ENCODE measurements around the gene ARF6.

ARF6 gene

GRCh38 chr14:49928015-49928414 is 35.1 kb downstream of the ARF6 start:
- no peak for TF ChIP-seq CTCF (IDR thresholded peaks at IDR 0.05; ENCODE audit: unreplicated experiment in 3 of 3)
- Mint-ChIP-seq H3K4me1 (no peaks in the 10 kb centered on the region), H3K36me3 (ENCODE audit: low read depth) (no peaks in the 10 kb centered on the region), H3K27ac (no peak overlapping the region), H3K4me3 (no peak overlapping the region), H3K9me3 (no peaks in the 10 kb centered on the region), H3K27me3 (ENCODE audit: low read depth) (no peaks in the 10 kb centered on the region)

GRCh38 chr14:49930720-49931119 is 37.8 kb downstream of the ARF6 start:
- H3K4me3 Mint-ChIP-seq, result no peak overlapping the region
- H3K36me3 Mint-ChIP-seq (ENCODE audit: low read depth), result no peaks in the 10 kb centered on the region
- no peaks in the 10 kb centered on the region for H3K9me3 Mint-ChIP-seq
- no peaks in the 10 kb centered on the region for H3K27me3 Mint-ChIP-seq (ENCODE audit: low read depth)
- H3K27ac Mint-ChIP-seq, result no peak overlapping the region
- H3K4me1 Mint-ChIP-seq, result peaks cover 6% of the 10 kb centered on the region
- no peak for TF ChIP-seq CTCF (IDR thresholded peaks at IDR 0.05; ENCODE audit: unreplicated experiment in 3 of 3)

- no peak for TF ChIP-seq CTCF (IDR thresholded peaks at IDR 0.05; ENCODE audit: unreplicated experiment in 3 of 3)
- no peaks in the 10 kb centered on the region for H3K27me3 Mint-ChIP-seq (ENCODE audit: low read depth)
- H3K27ac Mint-ChIP-seq, result no peak overlapping the region
- H3K36me3 Mint-ChIP-seq (ENCODE audit: low read depth), result peaks cover 3% of the 10 kb centered on the region
- no peak overlapping the region for H3K4me3 Mint-ChIP-seq
- H3K4me1 Mint-ChIP-seq, result peaks cover 6% of the 10 kb centered on the region
- H3K9me3 Mint-ChIP-seq, result peaks cover 1% of the 10 kb centered on the region
These were observed 38.6 kb downstream of the ARF6 start for GRCh38 chr14:49931523-49931922.

GRCh38 chr14:49933128-49933527 is 40.2 kb downstream of the ARF6 start:
- Mint-ChIP-seq H3K4me1 (peaks cover 6% of the 10 kb centered on the region), H3K27ac (no peak overlapping the region), H3K27me3 (ENCODE audit: low read depth) (no peaks in the 10 kb centered on the region), H3K9me3 (peaks cover 6% of the 10 kb centered on the region), H3K4me3 (no peak overlapping the region), H3K36me3 (ENCODE audit: low read depth) (peaks cover 7% of the 10 kb centered on the region)
- TF ChIP-seq CTCF (IDR thresholded peaks at IDR 0.05; ENCODE audit: unreplicated experiment in 3 of 3), result no peak

GRCh38 chr14:49933704-49934103 is 40.8 kb downstream of the ARF6 start:
- H3K9me3 Mint-ChIP-seq, result peaks cover 11% of the 10 kb centered on the region
- no peak overlapping the region for H3K4me3 Mint-ChIP-seq
- TF ChIP-seq CTCF (IDR thresholded peaks at IDR 0.05; ENCODE audit: unreplicated experiment in 3 of 3), result no peak
- no peak overlapping the region for H3K27ac Mint-ChIP-seq
- H3K27me3 Mint-ChIP-seq (ENCODE audit: low read depth), result no peaks in the 10 kb centered on the region
- peaks cover 7% of the 10 kb centered on the region for H3K36me3 Mint-ChIP-seq (ENCODE audit: low read depth)
- H3K4me1 Mint-ChIP-seq, result peaks cover 6% of the 10 kb centered on the region

GRCh38 chr14:49934646-49935045 is 41.8 kb downstream of the ARF6 start:
- TF ChIP-seq CTCF (IDR thresholded peaks at IDR 0.05; ENCODE audit: unreplicated experiment in 3 of 3), result no peak
- Mint-ChIP-seq H3K4me3 (no peak overlapping the region), H3K27me3 (ENCODE audit: low read depth) (no peaks in the 10 kb centered on the region), H3K4me1 (peaks cover 6% of the 10 kb centered on the region), H3K27ac (peak overlapping the region; percentile 41 to 91 (median 71)), H3K9me3 (peaks cover 13% of the 10 kb centered on the region), H3K36me3 (ENCODE audit: low read depth) (peaks cover 11% of the 10 kb centered on the region)
